Endothelial cell of umbilical vein (primary cell): Measurements from ENCODE around the gene IL6ST. TPM values are rescaled to one million over a fixed set of nuclear protein-coding genes. Genes with fewer than 3 reads are reported as not detected.

Experiments used
- BruUV-seq: library from RNA; stranded (reverse); fragments of 400-500 nt; replicated peaks from 2 replicates; lab custom pipeline; 2021; lab: Mats Ljungman, UMichigan
- CTCF ChIA-PET: fragments of 300-600, 350-600 bp; sonication (Branson Sonifier 250); formaldehyde crosslinking; loops from one replicate; lab custom pipeline; 2021; ENCODE audit warnings: antibody characterized with exemption, inconsistent platforms; lab: Charles Lee
- POLR2A ChIA-PET: fragments of 300-600, 350-600 bp; sonication (Branson Sonifier 250); formaldehyde crosslinking; loops from one replicate; lab custom pipeline; 2021; ENCODE audit warnings: antibody characterized with exemption, inconsistent platforms; lab: Charles Lee
- DNase-seq: peaks from one replicate; pipeline ENCODE4 v3.0.0-alpha.2; 2011; ENCODE audit warnings: low read depth, low spot score
- FAIRE-seq: peaks from 2 replicates; lab custom pipeline; 2011; peaks lifted over from hg19 to GRCh38; lab: Jason Lieb, UNC
- H2AFZ ChIP-seq: 2 replicates; pipeline ENCODE4 v1.6.0; 2012; ENCODE audit warnings: low read depth, low read length, control low read depth, inconsistent platforms
- H3K27ac ChIP-seq: 2 replicates; pipeline ENCODE4 v1.5.1; 2011; ENCODE audit warnings: low read depth, mild to moderate bottlenecking, control low read depth, low read length, moderate library complexity; ENCODE audit not compliant: insufficient read depth
- H3K27me3 ChIP-seq, 2 experiments: 2 replicates each; pipeline versions ENCODE4 v1.6.0 to v1.6.1; 2011; ENCODE audit warnings: low read length in 2 of 2, mixed read lengths in 1 of 2; ENCODE audit not compliant: control insufficient read depth in 2 of 2, insufficient read depth in 2 of 2
- H3K36me3 ChIP-seq, 2 experiments: 2 replicates in 1 of 2; 3 replicates in 1 of 2; pipeline ENCODE4 v1.5.1; 2011; ENCODE audit warnings: low read length in 2 of 2, mild to moderate bottlenecking in 1 of 2, moderate library complexity in 1 of 2; ENCODE audit not compliant: control insufficient read depth in 2 of 2, insufficient read depth in 2 of 2; ENCODE audit errors: extremely low read depth in 1 of 2
- H3K4me1 ChIP-seq: 3 replicates; pipeline ENCODE4 v1.5.1; 2011; ENCODE audit warnings: mild to moderate bottlenecking, low read length; ENCODE audit not compliant: control insufficient read depth, insufficient read depth; ENCODE audit errors: extremely low read depth
- H3K4me2 ChIP-seq: 2 replicates; pipeline ENCODE4 v1.6.1; 2011; ENCODE audit warnings: low read length, control low read depth, mixed read lengths; ENCODE audit not compliant: insufficient read depth
- H3K4me3 ChIP-seq, 3 experiments: fragments of 200-600 bp in 1 of 3; sonication (generic), shearing (Covaris generic) in 1 of 3; replicated peaks in 1 of 3; 2 replicates each; pipeline ENCODE4 v1.5.1; 2011 to 2016; ENCODE audit warnings: control low read depth in 3 of 3, low read length in 3 of 3, mild to moderate bottlenecking in 2 of 3, inconsistent platforms in 1 of 3, low read depth in 1 of 3, moderate library complexity in 1 of 3; ENCODE audit not compliant: insufficient read depth in 1 of 3
- H3K79me2 ChIP-seq: 2 replicates; pipeline ENCODE4 v1.6.0; 2012; ENCODE audit warnings: low read length, inconsistent platforms; ENCODE audit not compliant: control insufficient read depth, insufficient read depth
- H3K9ac ChIP-seq: replicated peaks from 2 replicates; pipeline ENCODE3; 2011; ENCODE audit warnings: low read length, control low read depth; ENCODE audit not compliant: insufficient read depth; ENCODE audit errors: extremely low read depth
- H3K9me1 ChIP-seq: replicated peaks from 3 replicates; pipeline ENCODE4 v1.6.0; 2011; ENCODE audit warnings: mild to moderate bottlenecking, low read length; ENCODE audit not compliant: control insufficient read depth, insufficient read depth; ENCODE audit errors: extremely low read depth
- H3K9me3 ChIP-seq: replicated peaks from 2 replicates; pipeline ENCODE4 v1.5.1; 2012; ENCODE audit warnings: low read length, inconsistent platforms; ENCODE audit not compliant: control insufficient read depth, insufficient read depth
- H4K20me1 ChIP-seq: replicated peaks from 2 replicates; pipeline ENCODE3; 2011; ENCODE audit warnings: mild to moderate bottlenecking, low read length; ENCODE audit not compliant: control insufficient read depth, insufficient read depth; ENCODE audit errors: extremely low read depth
- EZH2 ChIP-seq: IDR thresholded peaks from 2 replicates; pipeline ENCODE4 v1.6.1; 2012; ENCODE audit warnings: borderline replicate concordance, low read depth, mild to moderate bottlenecking, moderate library complexity, low read length, inconsistent platforms; ENCODE audit not compliant: severe bottlenecking
- FOS ChIP-seq: IDR thresholded peaks from 2 replicates; pipeline ENCODE4 v1.6.1; 2011; ENCODE audit warnings: mild to moderate bottlenecking, low read length, moderate library complexity, borderline replicate concordance; ENCODE audit not compliant: insufficient read depth
- GATA2 ChIP-seq: IDR thresholded peaks from 2 replicates; pipeline ENCODE4 v1.7.0; 2011; ENCODE audit warnings: low read depth, mild to moderate bottlenecking, moderate library complexity, mixed read lengths, low read length; ENCODE audit not compliant: insufficient read length, insufficient read depth
- JUN ChIP-seq: IDR thresholded peaks from 2 replicates; pipeline ENCODE4 v1.6.1; 2011; ENCODE audit warnings: borderline replicate concordance, low read depth; ENCODE audit not compliant: insufficient read length, insufficient read depth
- MAX ChIP-seq: IDR thresholded peaks from 2 replicates; pipeline ENCODE4 v1.6.1; 2011; ENCODE audit not compliant: insufficient read depth, insufficient read length
- MYC ChIP-seq: IDR thresholded peaks from one replicate; pipeline ENCODE4 v1.6.1; 2011; ENCODE audit warnings: mild to moderate bottlenecking, low read depth, low read length
- POLR2A ChIP-seq: IDR thresholded peaks from 2 replicates; pipeline ENCODE4 v1.6.1; 2012; ENCODE audit warnings: low read depth, mild to moderate bottlenecking, control low read depth, low read length
- POLR2AphosphoS5 ChIP-seq: IDR thresholded peaks from 2 replicates; pipeline ENCODE4 v1.6.1; 2012; ENCODE audit warnings: low read depth, mild to moderate bottlenecking, control low read depth, low read length, moderate library complexity; ENCODE audit not compliant: insufficient read depth
- dilution Hi-C: fragments of 300-500 bp; cut with MboI; formaldehyde crosslinking; loops from one replicate; pipeline ENCODE4 v1.15.0; 2019; ENCODE audit warnings: low sequenced_read_pairs; ENCODE audit not compliant: extremely low pct_ligation_motif_present
- intact Hi-C: fragments of 100-400 bp; cut with micrococcal nuclease; formaldehyde crosslinking; loops from one replicate; pipeline ENCODE4 v1.10.0; 2022
- polyA plus RNA-seq, 4 experiments: library from polyadenylated mRNA; depleted of rRNA in 3 of 4; stranded (reverse) in 3 of 4; unstranded in 1 of 4; fragments of >200 nt; gene quantifications; 2 replicates each; pipeline versions ENCODE4 v1.2.1 to v1.2.3, GENCODE V29; 2011 to 2012; ENCODE audit warnings: missing spikeins in 1 of 4
- total RNA-seq: library from RNA; stranded (reverse); gene quantifications from 2 replicates; pipeline ENCODE4 v1.2.3, GENCODE V29; 2021
- TF ChIP-seq, protein P1 (sequence below), 2 donors: IDR thresholded peaks; 1 replicate in 1 of 2; 2 replicates in 1 of 2; pipeline ENCODE4 v1.5.1; 2011; ENCODE audit warnings: low read length in 2 of 2, mild to moderate bottlenecking in 2 of 2, moderate library complexity in 2 of 2, control low read depth in 1 of 2, inconsistent platforms in 1 of 2, low read depth in 1 of 2; ENCODE audit not compliant: insufficient read depth in 1 of 2; ENCODE audit errors: extremely low read depth in 1 of 2

The IL6ST gene
- total and polyA plus RNA-seq, 2 donors (not counting 3 experiments of a cell fraction or from before 2014, with no cell fraction given) = 135 to 345 TPM

DNA sequence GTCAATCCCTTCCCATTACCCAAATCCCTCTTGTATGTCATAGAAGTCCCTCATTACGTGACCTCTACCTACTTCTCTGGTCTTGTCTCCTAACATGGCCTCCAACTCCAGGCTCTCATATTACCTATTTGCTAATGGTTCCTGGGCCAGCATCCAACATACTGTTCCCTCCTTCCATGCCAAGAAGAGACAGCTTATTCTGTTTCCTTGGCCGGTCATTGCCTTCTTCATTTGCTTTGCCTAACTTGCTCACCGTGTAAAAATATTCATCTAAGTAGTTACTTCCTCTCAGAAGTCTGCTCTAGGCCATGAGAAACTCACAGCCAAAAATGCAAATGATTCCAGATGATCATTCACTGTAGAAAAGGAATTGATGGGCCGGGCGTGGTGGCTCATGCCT is 8.9 kb upstream of the IL6ST start:
- Histone ChIP-seq H3K9me3 (no peaks in the 10 kb centered on the region), H3K4me2 (no peak overlapping the region), H3K4me3 (no peak overlapping the region), H4K20me1 (no peaks in the 10 kb centered on the region), H3K27me3 (no peaks in the 10 kb centered on the region), H3K4me1 (no peaks in the 10 kb centered on the region), H3K27ac (no peak overlapping the region), H3K36me3 (no peaks in the 10 kb centered on the region), H3K9me1 (no peaks in the 10 kb centered on the region), H3K9ac (no peak overlapping the region), H2AFZ (no peak overlapping the region), H3K79me2 (no peaks in the 10 kb centered on the region)
- CTCF ChIA-PET = no interaction called here
- intact Hi-C loops (no loop called here), dilution Hi-C loops (no loop called here)
- POLR2A ChIA-PET = no interaction called here
- BruUV-seq = no TSS peak
- FAIRE-seq (no peak), DNase-seq (no peak)
- TF ChIP-seq JUN (no peak), EZH2 (no peak), MAX (no peak), FOS (no peak), MYC (no peak), POLR2A (no peak), GATA2 (no peak), POLR2AphosphoS5 (no peak)
- TF ChIP-seq, protein P1, sequence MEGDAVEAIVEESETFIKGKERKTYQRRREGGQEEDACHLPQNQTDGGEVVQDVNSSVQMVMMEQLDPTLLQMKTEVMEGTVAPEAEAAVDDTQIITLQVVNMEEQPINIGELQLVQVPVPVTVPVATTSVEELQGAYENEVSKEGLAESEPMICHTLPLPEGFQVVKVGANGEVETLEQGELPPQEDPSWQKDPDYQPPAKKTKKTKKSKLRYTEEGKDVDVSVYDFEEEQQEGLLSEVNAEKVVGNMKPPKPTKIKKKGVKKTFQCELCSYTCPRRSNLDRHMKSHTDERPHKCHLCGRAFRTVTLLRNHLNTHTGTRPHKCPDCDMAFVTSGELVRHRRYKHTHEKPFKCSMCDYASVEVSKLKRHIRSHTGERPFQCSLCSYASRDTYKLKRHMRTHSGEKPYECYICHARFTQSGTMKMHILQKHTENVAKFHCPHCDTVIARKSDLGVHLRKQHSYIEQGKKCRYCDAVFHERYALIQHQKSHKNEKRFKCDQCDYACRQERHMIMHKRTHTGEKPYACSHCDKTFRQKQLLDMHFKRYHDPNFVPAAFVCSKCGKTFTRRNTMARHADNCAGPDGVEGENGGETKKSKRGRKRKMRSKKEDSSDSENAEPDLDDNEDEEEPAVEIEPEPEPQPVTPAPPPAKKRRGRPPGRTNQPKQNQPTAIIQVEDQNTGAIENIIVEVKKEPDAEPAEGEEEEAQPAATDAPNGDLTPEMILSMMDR (IDR thresholded peaks at IDR 0.05; ENCODE audit: extremely low read depth in 1 of 2, insufficient read depth in 1 of 2, low read depth in 1 of 2, low read length in 2 of 2) = no peak
